T1000 (cell line): ENCODE data around the gene PLXNA4.
"Not testable (repeated sequence)": the region's sequence is repeated elsewhere in the genome, so short reads cannot be mapped to it uniquely, and the experiment has no call there.

Source experiments
- DNase-seq: peaks from one replicate; lab custom pipeline; 2025; ENCODE audit warnings: mixed read lengths; lab: John Stamatoyannopoulos, UW

Gene PLXNA4

DNA sequence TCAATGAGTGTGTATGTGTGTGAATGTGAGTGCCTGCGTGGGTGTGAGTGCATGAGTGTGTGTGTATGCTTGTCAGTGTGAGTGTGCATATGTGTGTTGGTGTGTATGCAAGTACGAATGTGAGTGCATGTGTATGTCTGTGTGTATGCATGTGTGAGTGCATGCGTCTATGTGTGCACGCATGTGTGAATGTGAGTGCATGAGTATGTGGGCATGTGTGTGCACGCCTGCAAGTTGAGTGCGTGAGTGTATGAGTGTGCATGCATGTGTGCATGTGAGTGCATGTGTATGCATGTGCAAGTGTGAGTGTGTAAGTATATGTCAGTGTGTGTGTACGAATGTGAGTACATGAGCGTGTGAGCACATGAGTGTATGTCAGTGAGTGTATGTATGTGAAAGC is 399.6 kb downstream of the PLXNA4 start:
- DNase-seq, result no peak

GRCh38 chr7:132171130-132171576 is 405.1 kb downstream of the PLXNA4 start:
- no peak for DNase-seq

DNA sequence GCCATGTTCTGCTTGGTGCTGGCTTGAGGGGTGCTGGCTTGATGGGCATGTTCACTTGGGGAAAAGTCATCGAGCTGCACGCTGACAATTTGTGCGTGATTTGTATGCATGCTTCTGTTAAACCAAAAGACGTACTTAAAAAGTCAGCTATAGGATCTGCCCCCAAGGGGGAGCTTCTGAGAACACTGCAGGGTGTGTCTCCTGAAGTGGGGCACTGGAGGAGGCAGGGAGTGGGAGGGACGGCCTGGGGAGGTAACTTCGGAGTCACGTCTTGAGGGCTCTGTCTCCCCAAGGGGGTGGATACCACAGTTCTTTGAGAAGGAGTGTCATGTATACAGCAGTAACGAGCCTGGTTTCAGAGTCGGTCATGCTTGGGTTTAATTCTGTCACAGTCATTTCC is 406.5 kb downstream of the PLXNA4 start:
- DNase-seq, result no peak

DNA sequence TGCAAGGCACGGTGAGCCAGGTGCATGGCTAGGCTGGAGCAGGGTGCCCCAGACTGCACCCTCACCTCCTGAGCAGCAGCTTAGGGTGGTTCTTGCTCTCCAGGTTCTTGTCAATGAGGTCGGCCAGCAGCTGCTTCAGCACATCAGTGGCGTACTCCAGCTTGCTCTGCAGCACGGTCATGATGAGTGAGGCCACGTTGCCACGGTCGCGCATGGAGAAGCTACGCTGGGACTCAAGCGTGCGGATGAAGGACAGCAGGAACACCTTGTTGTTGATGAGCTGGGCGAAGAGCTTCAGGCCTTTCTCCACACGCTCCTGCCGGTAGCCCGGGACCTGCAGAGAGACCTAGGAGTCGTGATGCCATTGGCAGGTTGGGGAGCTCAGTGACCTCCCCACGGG is 408.0 kb downstream of the PLXNA4 start:
- no peak for DNase-seq

DNA sequence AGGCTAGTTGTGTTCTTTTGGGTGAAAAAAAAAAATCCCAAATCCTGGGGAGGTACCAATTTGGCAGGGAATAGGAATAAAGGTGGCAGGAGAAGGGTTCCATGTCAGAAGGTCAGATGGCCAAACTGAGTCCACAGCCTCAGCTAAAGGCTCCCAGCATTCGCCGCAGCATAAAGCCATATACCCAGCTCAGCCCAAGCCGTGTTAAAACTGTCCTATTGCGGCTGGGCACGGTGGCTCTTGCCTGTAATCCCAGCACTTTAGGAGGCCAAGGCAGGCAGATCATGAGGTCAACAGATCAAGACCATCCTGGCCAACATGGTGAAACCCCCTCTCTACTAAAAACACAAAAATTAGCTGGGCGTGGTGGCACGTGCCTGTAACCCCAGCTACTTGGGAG is 410.6 kb downstream of the PLXNA4 start:
- not testable (repeated sequence) for DNase-seq

GRCh38 chr7:132164558-132165125 is 411.6 kb downstream of the PLXNA4 start:
- no peak for DNase-seq

- no peak for DNase-seq
Observed at GRCh38 chr7:132162556-132163144, 413.6 kb downstream of the PLXNA4 start.

- DNase-seq, result no peak
Observed at GRCh38 chr7:132161976-132162375, 414.3 kb downstream of the PLXNA4 start.

- DNase-seq, result no peak
Observed at GRCh38 chr7:132161533-132161915, 414.7 kb downstream of the PLXNA4 start.

DNA sequence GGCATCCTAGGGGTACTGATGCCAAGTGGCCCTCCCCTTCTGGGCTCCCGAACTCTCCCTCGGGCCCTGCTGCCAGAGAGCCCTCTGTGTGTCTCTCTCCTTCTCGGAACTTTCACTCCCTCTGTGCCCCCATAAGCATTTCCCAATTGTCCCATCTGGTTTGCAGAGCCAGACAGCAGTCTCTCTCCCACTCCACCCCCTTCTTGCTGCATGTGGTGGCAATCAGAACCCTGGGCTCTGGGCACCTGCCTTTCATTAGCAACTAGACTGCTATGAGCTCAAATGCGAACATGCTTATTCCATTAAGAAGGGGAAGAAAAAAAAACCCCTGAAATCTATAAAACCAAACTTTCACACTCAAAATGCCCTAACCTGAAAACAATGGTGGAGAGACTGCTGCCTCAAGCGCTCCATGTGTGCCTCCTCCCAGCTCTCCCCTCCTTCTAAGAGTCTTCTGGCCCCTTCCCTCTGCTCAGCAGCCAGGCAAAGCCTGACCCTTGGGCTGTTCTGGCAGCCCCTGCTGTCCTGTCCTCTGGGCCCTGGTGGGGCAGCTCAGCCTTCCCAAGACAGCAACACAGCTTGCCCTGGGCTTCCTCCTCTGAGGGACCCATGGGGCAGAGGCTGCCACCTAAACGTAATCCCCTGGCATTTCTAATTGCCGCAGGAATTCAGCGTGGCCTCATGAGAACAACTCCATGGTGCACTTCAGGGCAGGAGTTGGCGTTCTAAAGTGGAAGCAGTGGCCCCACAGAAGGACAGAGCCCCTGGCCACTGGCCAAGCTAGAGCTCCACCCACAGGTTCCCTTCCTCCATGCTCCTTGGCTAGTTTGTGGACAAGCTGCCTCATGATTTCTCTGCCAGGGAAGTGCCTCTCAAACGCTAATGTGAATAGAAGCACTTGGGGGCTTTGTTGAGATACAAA is 415.4 kb downstream of the PLXNA4 start:
- DNase-seq, result no peak

- no peak for DNase-seq
Observed at GRCh38 chr7:132158841-132159240, 417.4 kb downstream of the PLXNA4 start.

GRCh38 chr7:132158166-132158565 is 418.1 kb downstream of the PLXNA4 start:
- DNase-seq, result no peak

- no peak for DNase-seq
Observed at GRCh38 chr7:132155715-132156114, 420.6 kb downstream of the PLXNA4 start.

DNA sequence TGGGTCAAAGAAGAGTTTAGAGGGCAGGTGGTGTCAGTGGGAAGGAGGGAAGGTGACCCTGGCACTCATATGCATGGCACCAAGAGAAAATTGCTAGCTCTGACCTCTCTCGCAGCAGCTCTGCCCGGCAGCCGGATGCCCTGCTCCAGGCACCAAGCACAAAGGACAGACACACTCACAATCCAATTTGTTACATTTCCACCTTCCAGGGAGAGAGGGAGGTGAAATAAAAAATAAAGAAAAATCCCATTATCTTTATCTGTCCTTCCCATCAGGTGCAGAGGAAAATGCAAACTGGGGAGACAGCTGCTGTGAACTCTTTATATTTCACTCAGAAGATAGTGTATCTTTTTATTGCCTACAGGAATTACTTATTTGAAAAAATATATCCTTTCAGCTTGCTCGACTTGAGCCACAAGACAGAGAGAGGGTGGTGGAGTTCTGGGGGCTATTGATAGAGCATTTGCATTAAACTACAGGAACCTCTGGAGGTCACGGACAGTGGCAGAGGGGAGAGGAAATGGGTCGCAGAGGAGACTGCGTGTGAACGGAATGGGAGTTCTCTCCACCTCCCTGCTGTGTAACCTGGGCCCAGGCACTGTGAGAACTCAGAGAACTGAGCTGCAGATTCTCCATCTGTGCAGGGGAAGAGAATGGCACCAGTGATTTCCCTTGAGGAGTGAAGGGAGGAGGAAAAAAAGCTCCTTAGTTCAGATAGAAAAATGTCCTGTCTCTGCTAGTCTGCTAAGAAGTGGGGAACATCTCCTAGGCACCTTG is 421.4 kb downstream of the PLXNA4 start:
- no peak for DNase-seq

- no peak for DNase-seq
Observed at GRCh38 chr7:132154248-132154647, 422.0 kb downstream of the PLXNA4 start.

DNA sequence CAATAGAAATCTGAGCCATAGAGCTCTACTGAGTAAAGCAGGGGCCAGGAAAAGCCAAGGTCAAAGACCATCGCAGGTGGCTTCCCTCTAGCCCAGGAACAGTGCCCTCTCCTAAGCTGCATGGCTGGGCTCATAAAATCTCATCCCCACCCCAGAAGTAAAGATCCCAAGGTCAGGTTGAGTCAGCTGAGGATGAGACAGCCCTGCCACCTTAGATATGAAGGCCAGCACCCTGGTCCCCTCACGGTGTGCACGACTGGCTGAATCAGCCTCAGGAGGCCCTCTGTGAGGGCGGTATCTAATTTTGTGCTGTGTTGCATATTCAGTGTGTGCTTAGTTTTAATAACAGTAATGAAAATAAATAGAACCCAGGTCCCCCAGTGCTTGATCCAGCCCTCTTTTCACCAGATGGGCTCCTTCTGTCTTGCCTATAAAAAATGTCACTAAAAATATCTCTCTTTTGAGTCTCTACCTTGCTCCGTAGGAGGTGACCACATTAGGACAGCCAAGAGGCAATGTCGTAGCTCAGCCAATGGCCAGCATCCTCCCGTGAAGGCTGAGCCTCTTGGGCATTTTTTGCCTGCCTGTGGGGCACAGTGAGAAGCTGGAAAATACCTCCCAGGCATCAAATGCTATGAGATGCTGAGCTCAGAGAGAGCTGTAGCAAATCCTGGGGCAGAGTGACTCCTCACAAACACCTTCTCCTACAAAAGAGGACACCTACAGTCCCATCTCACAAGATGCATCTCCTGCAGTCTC is 424.0 kb downstream of the PLXNA4 start:
- DNase-seq, result no peak

DNA sequence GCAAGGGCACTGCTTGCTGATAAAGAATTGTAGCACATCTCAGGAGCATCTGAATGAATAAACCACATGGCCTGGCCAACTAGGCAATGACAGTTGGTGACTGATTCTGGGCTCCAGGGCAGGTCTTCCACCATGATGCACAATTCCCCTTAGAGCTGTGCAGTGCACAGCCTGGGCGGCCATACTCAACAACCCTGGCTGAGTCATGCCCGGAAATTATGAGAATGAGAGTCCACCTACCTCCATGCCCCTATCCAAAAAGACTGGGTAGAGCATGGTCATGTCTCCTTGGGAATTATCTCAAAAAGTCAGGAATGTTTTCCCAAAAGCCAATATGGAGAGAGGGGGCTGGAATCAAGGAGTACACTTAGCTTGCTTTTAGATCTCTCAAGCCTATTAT is 425.6 kb downstream of the PLXNA4 start:
- no peak for DNase-seq

DNA sequence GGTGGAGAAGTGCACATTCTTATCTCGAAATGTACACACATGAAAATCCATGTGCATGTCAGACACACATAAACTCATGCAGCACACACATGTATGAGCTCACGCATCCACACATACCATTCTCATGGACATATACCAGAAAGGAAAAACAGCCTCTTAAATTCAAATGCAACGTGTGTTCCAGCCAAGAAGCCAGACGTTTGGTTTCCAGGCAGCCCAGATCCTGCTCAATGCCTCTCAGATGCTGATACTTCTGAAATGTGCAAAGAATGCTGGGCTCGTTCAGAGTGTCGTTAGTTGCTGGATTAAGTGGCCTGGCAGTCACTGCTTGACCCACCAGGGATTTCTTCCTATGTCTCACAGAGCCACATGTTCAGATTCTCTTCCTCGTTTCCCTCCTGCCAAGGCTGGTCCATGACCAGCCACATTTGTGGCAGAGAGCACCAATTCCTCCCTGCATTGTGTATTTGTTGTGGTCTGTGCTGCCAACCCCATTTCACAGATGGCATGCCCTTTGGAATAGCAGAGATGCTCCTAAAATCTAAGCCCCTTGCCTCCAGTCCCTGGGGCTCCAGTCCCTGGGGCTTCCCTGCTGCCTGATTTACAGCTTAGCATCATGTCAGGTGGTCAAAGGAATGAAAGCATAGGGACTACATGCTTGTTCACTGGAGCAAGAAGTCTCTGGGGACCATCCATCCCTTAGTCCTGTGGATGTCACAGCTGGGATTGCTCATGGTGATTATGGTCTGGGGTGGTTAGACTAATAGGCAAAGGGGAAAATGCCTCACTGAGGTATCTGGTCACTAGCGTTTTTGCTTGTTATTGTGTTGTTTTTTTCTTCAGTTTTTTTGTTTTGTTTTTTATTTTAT is 426.6 kb downstream of the PLXNA4 start:
- no peak for DNase-seq

DNA sequence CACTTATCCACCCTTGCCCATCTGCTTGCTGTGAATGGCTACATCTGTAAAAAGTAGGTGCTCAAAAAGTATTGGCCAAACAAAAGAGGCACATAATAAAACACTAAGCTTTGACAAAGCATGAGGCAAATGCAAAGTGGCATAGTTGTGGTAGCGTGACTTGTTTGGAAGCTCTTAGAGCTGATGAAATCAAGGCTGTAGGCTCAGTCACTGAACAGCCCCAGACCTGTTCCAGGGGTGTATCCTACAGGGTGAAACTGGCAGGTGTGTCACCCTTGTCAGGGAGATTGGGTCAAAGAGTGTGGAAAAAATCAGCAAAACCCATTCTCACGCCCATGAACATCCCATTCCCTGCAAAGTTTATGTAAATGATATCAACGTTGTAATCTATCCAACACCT is 427.4 kb downstream of the PLXNA4 start:
- no peak for DNase-seq

DNA sequence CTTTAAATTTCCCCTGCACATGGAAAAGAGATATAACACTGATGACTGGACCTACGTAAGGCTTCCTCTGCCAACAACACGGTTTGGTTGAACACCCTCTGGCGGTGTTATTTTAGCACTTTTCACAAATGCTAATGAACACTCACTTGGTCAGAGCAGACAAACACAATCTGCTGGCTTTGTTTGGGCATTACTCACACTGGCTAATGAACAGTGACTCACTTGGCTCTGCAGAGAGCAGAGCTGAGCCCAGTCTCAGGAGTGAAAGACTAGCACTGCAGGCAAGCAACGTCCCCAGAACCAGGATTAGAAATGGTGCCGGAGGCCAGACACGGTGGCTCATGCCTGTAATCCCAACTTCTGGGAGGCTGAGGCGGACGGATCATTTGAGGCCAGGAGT is 430.8 kb downstream of the PLXNA4 start:
- DNase-seq, result no peak

DNA sequence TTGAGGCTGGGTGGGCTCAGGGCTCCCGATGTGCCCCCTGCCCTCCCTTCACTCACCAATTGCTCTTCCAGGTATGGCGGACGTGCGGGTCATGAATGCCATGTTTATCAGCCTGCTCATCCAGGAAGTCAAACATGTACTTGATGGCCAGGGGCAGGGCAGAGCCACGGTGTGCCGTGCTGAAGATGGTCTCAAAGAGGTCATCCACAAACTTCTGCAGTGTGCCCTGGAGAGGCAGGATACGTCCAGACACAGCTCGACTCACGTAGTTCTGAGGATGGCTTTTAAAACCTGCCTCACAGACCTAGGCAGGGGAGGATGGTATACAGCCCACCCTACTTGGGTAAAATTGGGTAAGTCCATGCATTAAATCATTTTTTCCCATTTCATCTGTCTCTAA is 431.2 kb downstream of the PLXNA4 start:
- DNase-seq, result no peak
